Transverse colon (tissue), 4 donors: ENCODE data around the gene PDE4D. TPM values are rescaled to one million over a fixed set of nuclear protein-coding genes. Genes with fewer than 3 reads are reported as not detected.

Experiments
- DNase-seq: peaks from one replicate; pipeline ENCODE4 v3.0.0-alpha.2; 2019
- H3K27ac ChIP-seq, 4 donors: fragments of 200-600 bp; sonication (generic); 2 replicates each; pipeline ENCODE4 v1.5.1; 2016 to 2018; ENCODE audit warnings: inconsistent platforms in 4 of 4
- H3K27me3 ChIP-seq: fragments of 200-600 bp; sonication (generic); 2 replicates; pipeline ENCODE4 v1.5.1; 2017; ENCODE audit warnings: inconsistent platforms
- H3K36me3 ChIP-seq, 4 donors: fragments of 200-600 bp; sonication (generic); 2 replicates each; pipeline ENCODE4 v1.5.1; 2017 to 2019; ENCODE audit warnings: inconsistent platforms in 4 of 4
- H3K4me1 ChIP-seq, 4 donors: fragments of 200-600 bp; sonication (generic); 2 replicates each; pipeline ENCODE4 v1.5.1; 2017 to 2020; ENCODE audit warnings: inconsistent platforms in 4 of 4
- H3K4me3 ChIP-seq, 4 donors: fragments of 200-600 bp; sonication (generic); 1 replicate in 1 of 4; 2 replicates in 3 of 4; pipeline versions ENCODE4 v1.5.1 to v1.6.1; 2017 to 2019; ENCODE audit warnings: inconsistent platforms in 4 of 4
- H3K9me3 ChIP-seq, 2 donors: fragments of 200-600 bp; sonication (generic); 2 replicates each; pipeline ENCODE4 v1.5.1; 2017 to 2019; ENCODE audit warnings: inconsistent platforms in 2 of 2
- CTCF ChIP-seq, 5 experiments: fragments of 200-600 bp in 3 of 5; fragments of 450-650 bp in 2 of 5; sonication (generic) in 3 of 5; IDR thresholded peaks; 1 replicate in 2 of 5; 2 replicates in 3 of 5; pipeline ENCODE4 v1.5.1; 2016 to 2017; ENCODE audit warnings: antibody characterized with exemption in 5 of 5, inconsistent platforms in 3 of 5, mild to moderate bottlenecking in 2 of 5, moderate library complexity in 1 of 5
- EP300 ChIP-seq: sonication (generic); formaldehyde crosslinking; IDR thresholded peaks from one replicate; pipeline ENCODE4 v1.6.1; 2017; ENCODE audit warnings: antibody characterized with exemption, low read depth
- POLR2A ChIP-seq: fragments of 450-650 bp; IDR thresholded peaks from one replicate; pipeline ENCODE4 v1.6.1; 2016; ENCODE audit warnings: antibody characterized with exemption, mild to moderate bottlenecking, moderate library complexity
- POLR2AphosphoS5 ChIP-seq, 3 donors: sonication (generic); formaldehyde crosslinking; IDR thresholded peaks; one replicate each; pipeline ENCODE4 v1.6.1; 2016; ENCODE audit warnings: antibody characterized with exemption in 3 of 3
- WGBS, 2 donors: methylation state at CpG; one replicate each; pipeline ENCODE4 v1.1.5; 2018; ENCODE audit warnings: low coverage in 1 of 2; 5-methylcytosine and 5-hydroxymethylcytosine counted together
- in situ Hi-C, 4 donors: fragments of 200-750 bp; cut with MboI; loops; one replicate each; pipeline versions ENCODE4 v1.15.0 to v1.15.1; 2017; ENCODE audit warnings: low sequenced_read_pairs in 3 of 4, low pct_ligation_motif_present in 1 of 4, low pct_unique_long_range_greater_than_20kb in 1 of 4
- intact Hi-C: fragments of 100-400 bp; cut with DNase I; formaldehyde crosslinking; loops from one replicate; pipeline ENCODE4 v1.15.1; 2023; ENCODE audit warnings: low total_unique reads
- total RNA-seq, 4 donors: library from RNA; depleted of rRNA; stranded (reverse); fragments of >200 nt; gene quantifications; one replicate each; pipeline ENCODE4 v1.1.0, GENCODE V29; 2016

The PDE4D gene
- total RNA-seq, 4 donors from 2014 or later: 47.0 to 302 (median 73.6) TPM

DNA sequence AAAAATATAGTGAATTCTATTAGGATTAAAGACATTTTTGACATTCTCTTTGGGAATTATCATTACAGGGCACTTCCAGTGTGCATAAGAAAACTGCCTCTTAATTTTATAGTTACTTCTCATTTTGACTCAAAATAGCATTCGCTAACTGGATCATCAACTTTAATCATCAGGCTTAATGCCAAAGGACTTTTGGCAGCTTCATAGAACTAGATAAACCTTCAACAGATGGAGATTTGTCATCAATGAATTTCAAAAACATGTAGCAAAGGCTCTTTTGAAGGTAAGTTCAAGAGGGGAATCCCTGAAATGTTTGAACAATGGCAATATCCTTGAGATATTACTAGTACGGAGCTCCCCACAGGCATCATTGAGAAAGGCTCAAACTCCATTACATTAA is 447.2 kb downstream of the PDE4D start:
- H3K4me3 ChIP-seq: no peak overlapping the region
- no peaks in the 10 kb centered on the region for H3K36me3 ChIP-seq
- no peak for DNase-seq
- no peaks in the 10 kb centered on the region for H3K9me3 ChIP-seq
- in situ Hi-C loops: no loop called here
- intact Hi-C loops: no loop called here
- TF ChIP-seq POLR2A: no peak
- TF ChIP-seq EP300: no peak
- no peak for TF ChIP-seq CTCF (IDR thresholded peaks at IDR 0.05)
- no peak for TF ChIP-seq POLR2AphosphoS5 (IDR thresholded peaks at IDR 0.05)
- 86 to 96% methylated on average over 2 of the region's 2 CpGs for WGBS, 2 donors
- H3K27me3 ChIP-seq: no peaks in the 10 kb centered on the region
- no peaks in the 10 kb centered on the region for H3K4me1 ChIP-seq
- no peak overlapping the region for H3K27ac ChIP-seq

DNA sequence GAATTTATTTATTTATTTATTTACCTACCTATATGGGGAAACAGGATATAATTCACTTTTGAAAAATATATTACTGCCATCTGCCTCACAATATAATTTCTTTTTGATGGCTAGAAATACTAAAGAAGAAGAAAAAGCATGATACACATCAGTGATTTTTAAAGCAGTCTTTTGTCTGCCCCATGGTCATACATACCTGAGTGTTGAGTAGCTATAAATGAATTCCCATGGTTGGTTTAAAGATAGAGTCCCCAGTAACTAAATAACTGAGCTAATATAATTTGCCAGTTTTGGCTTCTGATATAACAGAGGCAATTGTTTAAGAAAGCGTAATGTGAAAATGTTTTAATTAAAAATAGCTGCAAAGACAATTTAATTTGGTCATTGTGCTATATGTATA is 447.8 kb downstream of the PDE4D start:
- no peaks in the 10 kb centered on the region for H3K9me3 ChIP-seq
- 98 to 100% methylated on average over 1 of the region's 1 CpG for WGBS, 2 donors
- no peak for DNase-seq
- no peaks in the 10 kb centered on the region for H3K4me1 ChIP-seq
- in situ Hi-C loops (no loop called here), intact Hi-C loops (no loop called here)
- TF ChIP-seq POLR2A (no peak), EP300 (no peak), POLR2AphosphoS5 (IDR thresholded peaks at IDR 0.05) (no peak), CTCF (IDR thresholded peaks at IDR 0.05) (no peak)
- no peak overlapping the region for H3K27ac ChIP-seq
- H3K27me3 ChIP-seq: no peaks in the 10 kb centered on the region
- no peak overlapping the region for H3K4me3 ChIP-seq
- no peaks in the 10 kb centered on the region for H3K36me3 ChIP-seq

DNA sequence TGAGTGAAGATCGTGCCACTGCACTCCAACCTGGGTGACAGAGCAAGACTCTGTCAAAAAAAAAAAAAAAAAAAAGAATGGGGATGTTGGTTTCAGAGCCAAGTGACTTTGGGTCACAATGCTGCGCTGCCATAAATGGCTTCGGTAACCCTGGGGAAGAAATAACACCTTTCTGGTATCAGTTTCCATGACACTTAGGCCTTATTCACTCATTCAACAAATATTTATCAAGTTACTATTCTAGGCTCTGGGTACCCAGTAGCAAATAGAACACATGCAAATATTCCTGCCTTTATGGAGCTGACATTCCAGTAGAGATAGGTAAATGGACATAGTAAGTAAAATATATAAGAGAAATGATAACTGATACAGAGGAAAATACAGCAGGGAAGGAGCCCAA is 454.2 kb downstream of the PDE4D start:
- 90 to 92% methylated on average over 2 to 3 of the region's 3 CpGs for WGBS, 2 donors
- Histone ChIP-seq H3K27me3 (no peaks in the 10 kb centered on the region), H3K4me1 (no peaks in the 10 kb centered on the region), H3K27ac (no peak overlapping the region), H3K4me3 (no peak overlapping the region), H3K9me3 (no peaks in the 10 kb centered on the region), H3K36me3 (no peaks in the 10 kb centered on the region)
- in situ Hi-C loops: no loop called here
- intact Hi-C loops: no loop called here
- TF ChIP-seq CTCF (IDR thresholded peaks at IDR 0.05): no peak
- no peak for TF ChIP-seq EP300
- TF ChIP-seq POLR2A: no peak
- TF ChIP-seq POLR2AphosphoS5 (IDR thresholded peaks at IDR 0.05): no peak
- DNase-seq: no peak

- in situ Hi-C loops (no loop called here), intact Hi-C loops (no loop called here)
- no peaks in the 10 kb centered on the region for H3K27me3 ChIP-seq
- 55 to 70% methylated on average over 2 of the region's 2 CpGs for WGBS, 2 donors
- H3K9me3 ChIP-seq: no peaks in the 10 kb centered on the region
- H3K4me1 ChIP-seq: no peaks in the 10 kb centered on the region
- no peak overlapping the region for H3K27ac ChIP-seq
- H3K4me3 ChIP-seq: no peak overlapping the region
- no peak for DNase-seq
- TF ChIP-seq EP300 (no peak), POLR2A (no peak), POLR2AphosphoS5 (IDR thresholded peaks at IDR 0.05) (no peak), CTCF (IDR thresholded peaks at IDR 0.05) (no peak)
- no peaks in the 10 kb centered on the region for H3K36me3 ChIP-seq
Observed at GRCh38 chr5:59437176-59437575, 456.4 kb downstream of the PDE4D start.
